Measurements from ENCODE around the gene ELSPBP1. TPM values are rescaled to one million over a fixed set of nuclear protein-coding genes. Genes with fewer than 3 reads are reported as not detected.
"Not testable (repeated sequence)": the region's sequence is repeated elsewhere in the genome, so short reads cannot be mapped to it uniquely, and the experiment has no call there.

The ELSPBP1 gene
- polyA plus RNA-seq, 1 donor (not counting 4 experiments of a cell fraction or from before 2014, with no cell fraction given), result not detected

DNA sequence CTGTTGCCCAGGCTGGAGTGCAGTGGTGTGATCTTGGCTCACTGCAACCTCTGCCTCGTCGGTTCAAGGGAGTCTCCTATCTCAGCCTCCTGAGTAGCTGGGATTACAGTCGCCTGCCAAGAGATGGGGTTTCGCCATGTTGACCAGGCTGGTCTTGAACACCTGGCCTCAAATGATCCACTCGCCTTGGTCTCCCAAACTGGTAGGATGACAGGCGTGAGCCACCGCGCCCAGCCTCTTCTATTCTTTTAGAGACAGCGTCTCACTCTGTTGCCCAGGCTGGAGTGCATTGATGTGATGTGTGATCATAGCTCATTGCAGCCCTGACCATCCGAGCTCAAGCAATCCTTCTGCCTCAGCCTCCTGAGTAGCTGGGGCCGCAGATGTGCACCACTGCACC is 38.5 kb upstream of the ELSPBP1 start:
- H3K4me2 ChIP-seq (ENCODE audit: control insufficient read depth, extremely low read depth, insufficient read depth, low read depth, low read length); dilution Hi-C loops (cut with MboI; ENCODE audit: extremely low pct_ligation_motif_present, low sequenced_read_pairs); H2AFZ ChIP-seq (ENCODE audit: control insufficient read depth, low read length); H3K27me3 ChIP-seq (ENCODE audit: control insufficient read depth, extremely low read depth, insufficient read depth, low read length); H3K9me1 ChIP-seq (ENCODE audit: control insufficient read depth, extremely low read depth, insufficient read depth, low read length); H3K27ac ChIP-seq (ENCODE audit: control insufficient read depth, insufficient read depth, low read length); FAIRE-seq; H3K4me3 ChIP-seq (ENCODE audit: control insufficient read depth in 2 of 3, extremely low read depth in 1 of 3, insufficient read depth in 2 of 3, low read depth in 1 of 3, low read length in 3 of 3); H3K79me2 ChIP-seq (ENCODE audit: control insufficient read depth, insufficient read depth, low read length); H3K9ac ChIP-seq (ENCODE audit: control insufficient read depth, extremely low read depth, insufficient read depth, low read length); DNase-seq (ENCODE audit: low read depth, low spot score); H3K9me3 ChIP-seq (ENCODE audit: control insufficient read depth, low read depth, low read length); H3K4me1 ChIP-seq (ENCODE audit: control insufficient read depth, extremely low read depth, insufficient read depth, low read length); H3K36me3 ChIP-seq (ENCODE audit: control insufficient read depth in 2 of 2, extremely low read depth in 1 of 2, insufficient read depth in 2 of 2, low read length in 2 of 2); H4K20me1 ChIP-seq (ENCODE audit: control insufficient read depth, extremely low read depth, insufficient read depth, low read length): not testable (repeated sequence)

DNA sequence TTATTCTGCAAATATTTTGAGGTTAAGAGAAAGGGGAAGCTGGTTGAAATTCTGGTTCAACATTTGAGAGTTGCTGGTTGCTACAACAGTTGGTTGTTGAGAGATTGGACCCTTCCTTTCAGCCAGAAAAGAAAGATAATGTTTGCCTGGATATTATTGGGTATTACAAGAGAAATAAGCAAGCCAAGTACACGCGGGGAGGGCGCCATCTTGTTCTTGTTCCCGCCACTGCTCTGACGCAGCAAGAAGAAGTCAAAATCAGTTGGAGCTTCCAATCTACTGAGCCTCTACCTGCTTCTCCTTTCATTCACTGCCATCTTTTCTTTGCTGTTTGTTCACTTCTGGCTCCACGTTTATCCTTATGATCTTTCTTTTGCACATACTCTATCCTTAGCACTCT is 20.9 kb upstream of the ELSPBP1 start:
- Histone ChIP-seq H3K36me3 (ENCODE audit: control insufficient read depth in 2 of 2, extremely low read depth in 1 of 2, insufficient read depth in 2 of 2, low read length in 2 of 2) (no peaks in the 10 kb centered on the region), H3K79me2 (ENCODE audit: control insufficient read depth, insufficient read depth, low read length) (no peaks in the 10 kb centered on the region), H4K20me1 (ENCODE audit: control insufficient read depth, extremely low read depth, insufficient read depth, low read length) (no peaks in the 10 kb centered on the region), H3K9me3 (ENCODE audit: control insufficient read depth, low read depth, low read length) (no peaks in the 10 kb centered on the region), H3K4me2 (ENCODE audit: control insufficient read depth, extremely low read depth, insufficient read depth, low read depth, low read length) (no peak overlapping the region), H3K27me3 (ENCODE audit: control insufficient read depth, extremely low read depth, insufficient read depth, low read length) (no peaks in the 10 kb centered on the region), H3K4me3 (ENCODE audit: control insufficient read depth in 2 of 3, extremely low read depth in 1 of 3, insufficient read depth in 2 of 3, low read depth in 1 of 3, low read length in 3 of 3) (no peak overlapping the region), H3K9ac (ENCODE audit: control insufficient read depth, extremely low read depth, insufficient read depth, low read length) (no peak overlapping the region), H3K9me1 (ENCODE audit: control insufficient read depth, extremely low read depth, insufficient read depth, low read length) (no peaks in the 10 kb centered on the region), H2AFZ (ENCODE audit: control insufficient read depth, low read length) (no peak overlapping the region), H3K27ac (ENCODE audit: control insufficient read depth, insufficient read depth, low read length) (no peak overlapping the region), H3K4me1 (ENCODE audit: control insufficient read depth, extremely low read depth, insufficient read depth, low read length) (no peaks in the 10 kb centered on the region)
- FAIRE-seq (no peak), DNase-seq (ENCODE audit: low read depth, low spot score) (no peak)
- TF ChIP-seq, protein P1, sequence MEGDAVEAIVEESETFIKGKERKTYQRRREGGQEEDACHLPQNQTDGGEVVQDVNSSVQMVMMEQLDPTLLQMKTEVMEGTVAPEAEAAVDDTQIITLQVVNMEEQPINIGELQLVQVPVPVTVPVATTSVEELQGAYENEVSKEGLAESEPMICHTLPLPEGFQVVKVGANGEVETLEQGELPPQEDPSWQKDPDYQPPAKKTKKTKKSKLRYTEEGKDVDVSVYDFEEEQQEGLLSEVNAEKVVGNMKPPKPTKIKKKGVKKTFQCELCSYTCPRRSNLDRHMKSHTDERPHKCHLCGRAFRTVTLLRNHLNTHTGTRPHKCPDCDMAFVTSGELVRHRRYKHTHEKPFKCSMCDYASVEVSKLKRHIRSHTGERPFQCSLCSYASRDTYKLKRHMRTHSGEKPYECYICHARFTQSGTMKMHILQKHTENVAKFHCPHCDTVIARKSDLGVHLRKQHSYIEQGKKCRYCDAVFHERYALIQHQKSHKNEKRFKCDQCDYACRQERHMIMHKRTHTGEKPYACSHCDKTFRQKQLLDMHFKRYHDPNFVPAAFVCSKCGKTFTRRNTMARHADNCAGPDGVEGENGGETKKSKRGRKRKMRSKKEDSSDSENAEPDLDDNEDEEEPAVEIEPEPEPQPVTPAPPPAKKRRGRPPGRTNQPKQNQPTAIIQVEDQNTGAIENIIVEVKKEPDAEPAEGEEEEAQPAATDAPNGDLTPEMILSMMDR (optimal IDR thresholded peaks at IDR 0.05 in 1 of 3, IDR thresholded peaks at IDR 0.05 in 1 of 3, conservative IDR thresholded peaks at IDR 0.05 in 1 of 3; ENCODE audit: extremely low read depth in 1 of 3, insufficient read depth in 2 of 3, low read length in 3 of 3), result no peak
- no peak for TF ChIP-seq EZH2 (IDR thresholded peaks at IDR 0.05; ENCODE audit: low read length)
- dilution Hi-C loops (cut with MboI; ENCODE audit: extremely low pct_ligation_motif_present, low sequenced_read_pairs), result no loop called here

DNA sequence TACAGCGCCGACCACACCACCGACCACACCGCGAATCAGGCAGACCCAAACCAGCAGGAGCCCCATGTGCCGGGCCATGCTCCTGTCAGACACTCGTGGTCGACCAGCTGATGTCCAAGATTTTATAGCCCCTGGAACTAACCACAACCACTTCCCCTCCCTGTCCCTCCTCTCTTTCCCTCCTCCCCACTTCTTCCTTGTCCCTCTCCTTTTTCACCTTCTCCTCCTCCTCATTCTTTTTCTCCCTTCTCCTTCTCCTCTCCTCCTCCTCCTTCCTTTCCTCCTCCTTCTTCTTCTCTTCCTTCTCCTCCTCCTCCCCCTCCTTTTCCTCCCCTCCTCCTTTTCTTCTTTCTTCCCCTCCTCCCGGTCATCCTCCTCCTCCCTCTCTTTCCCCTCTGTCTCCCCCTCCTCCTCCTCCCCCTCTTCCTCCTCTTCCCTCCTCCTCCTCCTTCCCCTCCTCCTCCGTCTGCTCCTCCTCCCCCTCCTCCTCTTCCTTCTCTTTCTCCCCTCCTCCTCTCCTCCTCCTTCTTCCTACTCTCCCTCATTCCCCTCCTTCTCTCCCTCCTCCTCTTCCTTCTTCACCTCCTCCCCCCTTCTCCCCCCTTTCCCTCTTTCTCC is 3.1 kb upstream of the ELSPBP1 start:
- H3K79me2 ChIP-seq (ENCODE audit: control insufficient read depth, insufficient read depth, low read length), result no peaks in the 10 kb centered on the region
- H3K4me1 ChIP-seq (ENCODE audit: control insufficient read depth, extremely low read depth, insufficient read depth, low read length), result no peaks in the 10 kb centered on the region
- TF ChIP-seq, protein P1 (optimal IDR thresholded peaks at IDR 0.05 in 1 of 3, IDR thresholded peaks at IDR 0.05 in 1 of 3, conservative IDR thresholded peaks at IDR 0.05 in 1 of 3; ENCODE audit: extremely low read depth in 1 of 3, insufficient read depth in 2 of 3, low read length in 3 of 3), result no peak
- no peak for TF ChIP-seq EZH2 (IDR thresholded peaks at IDR 0.05; ENCODE audit: low read length)
- no peak overlapping the region for H3K4me3 ChIP-seq (ENCODE audit: control insufficient read depth in 2 of 3, extremely low read depth in 1 of 3, insufficient read depth in 2 of 3, low read depth in 1 of 3, low read length in 3 of 3)
- H3K27ac ChIP-seq (ENCODE audit: control insufficient read depth, insufficient read depth, low read length), result no peak overlapping the region
- H3K9me1 ChIP-seq (ENCODE audit: control insufficient read depth, extremely low read depth, insufficient read depth, low read length), result no peaks in the 10 kb centered on the region
- H3K9me3 ChIP-seq (ENCODE audit: control insufficient read depth, low read depth, low read length), result no peaks in the 10 kb centered on the region
- H2AFZ ChIP-seq (ENCODE audit: control insufficient read depth, low read length), result no peak overlapping the region
- no peak overlapping the region for H3K4me2 ChIP-seq (ENCODE audit: control insufficient read depth, extremely low read depth, insufficient read depth, low read depth, low read length)
- no peaks in the 10 kb centered on the region for H3K36me3 ChIP-seq (ENCODE audit: control insufficient read depth in 2 of 2, extremely low read depth in 1 of 2, insufficient read depth in 2 of 2, low read length in 2 of 2)
- FAIRE-seq (no peak), DNase-seq (ENCODE audit: low read depth, low spot score) (no peak)
- no peak overlapping the region for H3K9ac ChIP-seq (ENCODE audit: control insufficient read depth, extremely low read depth, insufficient read depth, low read length)
- dilution Hi-C loops (cut with MboI; ENCODE audit: extremely low pct_ligation_motif_present, low sequenced_read_pairs), result no loop called here
- no peaks in the 10 kb centered on the region for H3K27me3 ChIP-seq (ENCODE audit: control insufficient read depth, extremely low read depth, insufficient read depth, low read length)
- H4K20me1 ChIP-seq (ENCODE audit: control insufficient read depth, extremely low read depth, insufficient read depth, low read length), result no peaks in the 10 kb centered on the region

All from keratinocyte (primary cell).